Loucy (cell line): Measurements from ENCODE around the gene RIN3.

Experiments used
- EZH2phosphoT487 ChIP-seq: fragments of 200-600 bp; IDR thresholded peaks from 2 replicates; pipeline ENCODE4 v1.6.1; 2018; ENCODE audit warnings: antibody characterized with exemption, mild to moderate bottlenecking, moderate library complexity, borderline replicate concordance
- TF ChIP-seq, protein P1 (sequence below): fragments of 200-600 bp; sonication (generic); conservative IDR thresholded peaks from 2 replicates; pipeline ENCODE4 v1.5.1; 2014; ENCODE audit warnings: mild to moderate bottlenecking, antibody characterized with exemption, low read length

DNA sequence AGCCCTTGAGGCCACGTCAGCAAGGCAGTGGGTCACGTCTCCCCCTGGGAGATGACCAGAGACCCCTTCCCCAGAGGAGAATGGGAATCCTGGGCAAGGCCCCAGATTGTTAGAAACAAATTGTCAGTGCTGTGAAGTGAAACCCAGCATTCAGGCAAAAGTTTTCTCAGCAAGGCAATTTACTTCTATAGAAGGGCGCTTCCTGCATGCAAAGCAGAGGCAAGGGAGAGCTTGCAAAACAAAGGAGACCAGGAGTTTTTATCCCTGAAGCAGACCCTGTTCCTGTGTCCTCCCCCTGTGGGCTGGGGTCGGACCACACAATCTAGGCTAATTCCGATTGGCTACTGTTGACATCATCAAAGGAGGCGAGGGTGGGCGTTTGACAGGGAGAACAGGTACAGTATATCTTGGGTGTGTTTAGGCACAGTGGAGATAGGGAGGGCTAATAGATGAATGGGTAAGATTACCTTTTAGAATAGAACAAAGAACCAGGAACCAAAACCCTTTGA lies 114.2 kb downstream of the RIN3 start:
- TF ChIP-seq, protein P1, sequence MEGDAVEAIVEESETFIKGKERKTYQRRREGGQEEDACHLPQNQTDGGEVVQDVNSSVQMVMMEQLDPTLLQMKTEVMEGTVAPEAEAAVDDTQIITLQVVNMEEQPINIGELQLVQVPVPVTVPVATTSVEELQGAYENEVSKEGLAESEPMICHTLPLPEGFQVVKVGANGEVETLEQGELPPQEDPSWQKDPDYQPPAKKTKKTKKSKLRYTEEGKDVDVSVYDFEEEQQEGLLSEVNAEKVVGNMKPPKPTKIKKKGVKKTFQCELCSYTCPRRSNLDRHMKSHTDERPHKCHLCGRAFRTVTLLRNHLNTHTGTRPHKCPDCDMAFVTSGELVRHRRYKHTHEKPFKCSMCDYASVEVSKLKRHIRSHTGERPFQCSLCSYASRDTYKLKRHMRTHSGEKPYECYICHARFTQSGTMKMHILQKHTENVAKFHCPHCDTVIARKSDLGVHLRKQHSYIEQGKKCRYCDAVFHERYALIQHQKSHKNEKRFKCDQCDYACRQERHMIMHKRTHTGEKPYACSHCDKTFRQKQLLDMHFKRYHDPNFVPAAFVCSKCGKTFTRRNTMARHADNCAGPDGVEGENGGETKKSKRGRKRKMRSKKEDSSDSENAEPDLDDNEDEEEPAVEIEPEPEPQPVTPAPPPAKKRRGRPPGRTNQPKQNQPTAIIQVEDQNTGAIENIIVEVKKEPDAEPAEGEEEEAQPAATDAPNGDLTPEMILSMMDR = no peak
- TF ChIP-seq EZH2phosphoT487 = no peak
